NCI-H2107 treated with DMSO at 0.1 percent for 48 hours (cell line): ENCODE results near the gene ERP27.
A peak's percentile ranks its signal among the peaks of the same experiment; 100 is the strongest.

Experiments
- DNase-seq: peaks from one replicate; lab custom pipeline; 2025; ENCODE audit not compliant: unreplicated experiment; lab: John Stamatoyannopoulos, UW

Gene ERP27

GRCh38 chr12:14959916-14960496 lies 21.7 kb upstream of the ERP27 start:
- DNase-seq = no peak

- no peak for DNase-seq
Measured at GRCh38 chr12:14959463-14959862, 21.1 kb upstream of the ERP27 start.

- DNase-seq = no peak
Measured at GRCh38 chr12:14959126-14959440, 20.7 kb upstream of the ERP27 start.

- no peak for DNase-seq
Measured at GRCh38 chr12:14958361-14959125, 20.2 kb upstream of the ERP27 start.

GRCh38 chr12:14957551-14958168 lies 19.3 kb upstream of the ERP27 start:
- DNase-seq = no peak

GRCh38 chr12:14956905-14957304 lies 18.6 kb upstream of the ERP27 start:
- DNase-seq = no peak

- no peak for DNase-seq
Measured at GRCh38 chr12:14956024-14956891, 17.9 kb upstream of the ERP27 start.

GRCh38 chr12:14954269-14954668 lies 15.9 kb upstream of the ERP27 start:
- peak; percentile 63 for DNase-seq

- no peak for DNase-seq
Measured at GRCh38 chr12:14953752-14954151, 15.4 kb upstream of the ERP27 start.

GRCh38 chr12:14952299-14952921 lies 14.1 kb upstream of the ERP27 start:
- DNase-seq = no peak

GRCh38 chr12:14951851-14952250 lies 13.5 kb upstream of the ERP27 start:
- no peak for DNase-seq

GRCh38 chr12:14950982-14951746 lies 12.8 kb upstream of the ERP27 start:
- DNase-seq = no peak

- no peak for DNase-seq
Measured at GRCh38 chr12:14950421-14950820, 12.1 kb upstream of the ERP27 start.

GRCh38 chr12:14949631-14950030 lies 11.3 kb upstream of the ERP27 start:
- DNase-seq = no peak

GRCh38 chr12:14948672-14949071 lies 10.3 kb upstream of the ERP27 start:
- no peak for DNase-seq

GRCh38 chr12:14946861-14947260 lies 8.5 kb upstream of the ERP27 start:
- no peak for DNase-seq

- no peak for DNase-seq
Measured at GRCh38 chr12:14946162-14946561, 7.8 kb upstream of the ERP27 start.

GRCh38 chr12:14942196-14942931 lies 4.0 kb upstream of the ERP27 start:
- DNase-seq = no peak

GRCh38 chr12:14941369-14941768 lies 3.0 kb upstream of the ERP27 start:
- DNase-seq = no peak

GRCh38 chr12:14937689-14938088 lies 648 bp downstream of the ERP27 start:
- DNase-seq = no peak
